Cardiac fibroblast (primary cell): ENCODE data around the gene MYH10.

Source experiments
- DNase-seq, 2 donors: peaks; one replicate each; pipeline versions ENCODE4 v3.0.0 to v3.0.0-alpha.2; 2010; ENCODE audit warnings: low read depth in 2 of 2
- H3K4me3 ChIP-seq, 2 donors: replicated peaks in 1 of 2; 1 replicate in 1 of 2; 2 replicates in 1 of 2; pipeline ENCODE4 v1.5.1; 2011; ENCODE audit warnings: low read depth in 2 of 2, low read length in 2 of 2, mild to moderate bottlenecking in 2 of 2, moderate library complexity in 1 of 2
- TF ChIP-seq, protein P1 (sequence below): IDR thresholded peaks from one replicate; pipeline ENCODE4 v1.5.1; 2011; ENCODE audit warnings: low read depth, mild to moderate bottlenecking, low read length, inconsistent platforms

MYH10 gene

DNA sequence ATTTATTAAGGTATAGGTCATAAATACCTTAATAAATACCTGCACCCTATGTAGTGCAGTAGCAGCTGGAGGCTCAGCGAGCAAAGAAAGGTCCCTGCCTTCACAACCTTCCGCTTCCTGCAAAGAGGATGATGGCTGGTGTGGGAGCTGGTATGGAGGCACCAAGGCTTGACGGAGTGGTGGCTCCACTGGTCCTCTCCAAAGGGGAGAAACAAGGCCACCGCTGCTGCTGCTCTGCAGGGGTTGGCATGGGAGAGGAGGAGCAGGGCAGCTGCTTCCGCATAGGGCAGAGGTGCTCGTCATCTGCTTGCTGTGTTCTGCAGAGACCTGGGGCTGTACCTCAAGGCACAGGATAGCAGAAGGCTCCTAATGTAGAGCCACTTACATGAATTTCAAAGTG, 142.0 kb downstream of the MYH10 start:
- DNase-seq = no peak
- no peak overlapping the region for H3K4me3 ChIP-seq
- TF ChIP-seq, protein P1, sequence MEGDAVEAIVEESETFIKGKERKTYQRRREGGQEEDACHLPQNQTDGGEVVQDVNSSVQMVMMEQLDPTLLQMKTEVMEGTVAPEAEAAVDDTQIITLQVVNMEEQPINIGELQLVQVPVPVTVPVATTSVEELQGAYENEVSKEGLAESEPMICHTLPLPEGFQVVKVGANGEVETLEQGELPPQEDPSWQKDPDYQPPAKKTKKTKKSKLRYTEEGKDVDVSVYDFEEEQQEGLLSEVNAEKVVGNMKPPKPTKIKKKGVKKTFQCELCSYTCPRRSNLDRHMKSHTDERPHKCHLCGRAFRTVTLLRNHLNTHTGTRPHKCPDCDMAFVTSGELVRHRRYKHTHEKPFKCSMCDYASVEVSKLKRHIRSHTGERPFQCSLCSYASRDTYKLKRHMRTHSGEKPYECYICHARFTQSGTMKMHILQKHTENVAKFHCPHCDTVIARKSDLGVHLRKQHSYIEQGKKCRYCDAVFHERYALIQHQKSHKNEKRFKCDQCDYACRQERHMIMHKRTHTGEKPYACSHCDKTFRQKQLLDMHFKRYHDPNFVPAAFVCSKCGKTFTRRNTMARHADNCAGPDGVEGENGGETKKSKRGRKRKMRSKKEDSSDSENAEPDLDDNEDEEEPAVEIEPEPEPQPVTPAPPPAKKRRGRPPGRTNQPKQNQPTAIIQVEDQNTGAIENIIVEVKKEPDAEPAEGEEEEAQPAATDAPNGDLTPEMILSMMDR = no peak

DNA sequence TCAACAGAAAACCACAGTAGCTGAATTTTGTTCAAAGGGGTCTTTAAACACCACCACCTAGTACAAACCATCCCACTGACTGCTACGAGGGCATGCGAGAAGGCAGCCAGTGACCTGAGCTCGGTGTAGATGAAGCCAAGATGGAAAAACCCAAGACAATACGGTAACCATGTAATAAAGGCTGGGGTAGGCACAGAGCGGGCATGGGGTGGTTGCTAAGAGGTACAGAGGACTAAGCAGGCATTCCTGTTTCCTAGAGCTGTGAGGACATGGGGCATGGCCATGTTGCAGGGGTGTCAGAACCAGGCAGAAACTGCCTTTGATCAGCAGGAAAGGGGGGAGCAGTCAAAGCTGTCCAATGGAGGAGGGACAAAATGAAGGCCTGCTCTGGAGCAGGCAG, 142.8 kb downstream of the MYH10 start:
- TF ChIP-seq, protein P1 = no peak
- DNase-seq = no peak
- no peak overlapping the region for H3K4me3 ChIP-seq

DNA sequence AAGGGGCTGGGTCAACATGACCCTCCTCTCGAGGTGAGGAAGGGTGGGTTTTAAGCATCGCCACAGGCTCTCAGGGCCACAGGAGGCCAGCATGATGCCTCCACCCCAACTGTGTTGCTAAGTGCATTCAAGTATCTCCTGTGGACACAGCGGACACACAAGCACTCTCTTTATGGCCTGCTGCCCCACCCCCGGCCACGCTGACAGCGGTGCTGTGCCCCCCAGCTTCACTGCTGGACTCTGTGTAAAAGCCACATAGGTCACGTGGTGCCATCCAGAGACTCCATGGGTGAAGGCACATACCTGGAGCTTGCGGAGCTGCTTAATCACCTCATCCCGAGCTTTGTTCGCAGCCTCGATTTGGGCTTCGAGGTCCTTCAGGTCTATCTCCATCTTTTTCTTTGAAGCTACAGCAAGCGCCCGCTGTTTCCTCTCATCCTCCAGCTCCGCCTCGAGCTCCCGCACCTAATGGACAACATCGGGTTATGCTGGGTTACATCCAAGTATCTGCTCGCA, 143.3 kb downstream of the MYH10 start:
- H3K4me3 ChIP-seq = no peak overlapping the region
- TF ChIP-seq, protein P1 = no peak

DNA sequence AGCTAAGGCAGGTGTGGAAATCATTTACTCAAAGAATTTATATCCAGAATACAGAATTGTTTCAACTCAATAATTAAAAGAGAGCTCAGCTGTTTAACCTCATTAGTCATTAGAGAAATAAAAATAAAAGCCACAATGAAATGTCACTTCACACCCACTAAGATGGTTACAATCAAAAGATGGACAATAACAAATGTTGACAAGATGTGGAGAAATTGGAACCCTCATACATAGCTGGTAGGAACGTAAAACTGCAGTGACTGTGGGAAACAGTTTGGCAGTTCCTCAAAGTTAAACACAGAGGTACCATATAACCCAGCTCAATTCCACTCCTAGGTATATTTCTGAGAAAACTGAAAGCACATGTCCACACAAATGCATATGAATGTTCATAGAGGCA, 145.0 kb downstream of the MYH10 start:
- no peak for DNase-seq
- no peak overlapping the region for H3K4me3 ChIP-seq
- TF ChIP-seq, protein P1 = no peak

More for the DNA sequence above, 143.3 kb downstream of the MYH10 start:
- DNase-seq = no peak

DNA sequence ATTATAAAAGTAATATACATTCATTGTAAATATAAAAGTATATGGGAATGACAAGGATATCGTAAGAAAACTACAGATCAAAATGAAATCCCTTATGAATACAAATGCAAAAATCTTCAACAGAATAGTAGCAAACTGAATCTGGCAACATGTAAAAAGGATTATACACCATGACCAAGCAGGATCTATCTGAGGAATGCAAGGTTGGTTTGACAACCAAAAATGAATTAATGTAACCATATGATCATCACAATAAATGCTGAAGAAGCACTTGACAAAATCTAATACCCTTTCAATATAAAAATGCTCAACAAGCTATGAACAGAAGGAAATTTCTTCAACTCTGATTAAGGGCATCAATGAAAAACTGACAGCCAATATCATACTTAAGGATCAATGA, 146.1 kb downstream of the MYH10 start:
- DNase-seq = no peak
- no peak overlapping the region for H3K4me3 ChIP-seq
- TF ChIP-seq, protein P1 = no peak

DNA sequence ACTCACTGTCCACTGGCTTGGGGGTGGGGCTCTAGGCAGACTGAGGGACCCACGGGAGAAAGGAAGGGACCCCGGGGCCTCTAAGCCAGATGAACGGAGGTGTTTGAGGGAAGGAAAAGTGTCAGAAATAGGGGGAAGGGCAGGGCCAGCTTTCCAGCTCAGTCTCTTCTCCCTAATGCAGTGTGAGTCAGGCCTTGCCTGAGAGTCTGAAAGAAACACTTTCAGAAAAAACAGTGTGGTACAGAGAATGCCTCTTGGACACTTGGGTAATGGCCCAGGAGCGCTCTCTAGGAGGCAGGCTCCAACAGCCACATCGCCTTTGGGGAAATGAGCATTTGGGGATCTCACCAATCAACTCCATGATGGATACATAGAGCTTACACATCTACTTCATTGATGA, 148.0 kb downstream of the MYH10 start:
- DNase-seq = no peak
- TF ChIP-seq, protein P1 = no peak
- no peak overlapping the region for H3K4me3 ChIP-seq

DNA sequence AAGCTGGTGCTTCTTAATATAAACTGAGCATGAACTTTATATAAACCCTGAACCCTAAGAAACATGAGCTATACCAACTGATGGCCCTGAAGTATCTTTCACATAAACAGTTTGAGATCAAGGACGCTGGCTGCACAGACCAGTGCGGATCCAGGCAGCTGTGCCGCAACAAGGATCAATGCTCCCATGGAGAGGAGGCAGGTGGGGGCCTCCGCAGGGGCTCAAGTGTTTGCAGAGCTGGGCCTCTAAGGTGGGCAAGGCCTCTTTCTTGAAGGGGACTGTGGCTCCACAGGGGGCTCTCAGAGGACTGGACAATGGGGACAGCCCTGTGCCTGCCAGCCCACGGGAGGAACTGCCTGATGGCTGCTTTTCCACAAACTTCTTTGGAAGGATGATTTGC, 148.8 kb downstream of the MYH10 start:
- no peak for DNase-seq
- TF ChIP-seq, protein P1 = no peak

More for the DNA sequence above, 148.8 kb downstream of the MYH10 start:
- no peak overlapping the region for H3K4me3 ChIP-seq
